Endothelial cell of umbilical vein (primary cell): ENCODE measurements around the gene STYXL1. TPM values are rescaled to one million over a fixed set of nuclear protein-coding genes. Genes with fewer than 3 reads are reported as not detected.

Experiments
- BruUV-seq: library from RNA; stranded (reverse); fragments of 400-500 nt; replicated peaks from 2 replicates; lab custom pipeline; 2021; lab: Mats Ljungman, UMichigan
- CTCF ChIA-PET: fragments of 300-600, 350-600 bp; sonication (Branson Sonifier 250); formaldehyde crosslinking; loops from one replicate; lab custom pipeline; 2021; ENCODE audit warnings: antibody characterized with exemption, inconsistent platforms; lab: Charles Lee
- POLR2A ChIA-PET: fragments of 300-600, 350-600 bp; sonication (Branson Sonifier 250); formaldehyde crosslinking; loops from one replicate; lab custom pipeline; 2021; ENCODE audit warnings: antibody characterized with exemption, inconsistent platforms; lab: Charles Lee
- DNase-seq: peaks from one replicate; pipeline ENCODE4 v3.0.0-alpha.2; 2011; ENCODE audit warnings: low read depth, low spot score
- FAIRE-seq: peaks from 2 replicates; lab custom pipeline; 2011; peaks lifted over from hg19 to GRCh38; lab: Jason Lieb, UNC
- H2AFZ ChIP-seq: 2 replicates; pipeline ENCODE4 v1.6.0; 2012; ENCODE audit warnings: low read depth, low read length, control low read depth, inconsistent platforms
- H3K27ac ChIP-seq: 2 replicates; pipeline ENCODE4 v1.5.1; 2011; ENCODE audit warnings: low read depth, mild to moderate bottlenecking, control low read depth, low read length, moderate library complexity; ENCODE audit not compliant: insufficient read depth
- H3K27me3 ChIP-seq, 2 experiments: 2 replicates each; pipeline versions ENCODE4 v1.6.0 to v1.6.1; 2011; ENCODE audit warnings: low read length in 2 of 2, mixed read lengths in 1 of 2; ENCODE audit not compliant: control insufficient read depth in 2 of 2, insufficient read depth in 2 of 2
- H3K36me3 ChIP-seq, 2 experiments: 2 replicates in 1 of 2; 3 replicates in 1 of 2; pipeline ENCODE4 v1.5.1; 2011; ENCODE audit warnings: low read length in 2 of 2, mild to moderate bottlenecking in 1 of 2, moderate library complexity in 1 of 2; ENCODE audit not compliant: control insufficient read depth in 2 of 2, insufficient read depth in 2 of 2; ENCODE audit errors: extremely low read depth in 1 of 2
- H3K4me1 ChIP-seq: 3 replicates; pipeline ENCODE4 v1.5.1; 2011; ENCODE audit warnings: mild to moderate bottlenecking, low read length; ENCODE audit not compliant: control insufficient read depth, insufficient read depth; ENCODE audit errors: extremely low read depth
- H3K4me2 ChIP-seq: 2 replicates; pipeline ENCODE4 v1.6.1; 2011; ENCODE audit warnings: low read length, control low read depth, mixed read lengths; ENCODE audit not compliant: insufficient read depth
- H3K4me3 ChIP-seq, 3 experiments: fragments of 200-600 bp in 1 of 3; sonication (generic), shearing (Covaris generic) in 1 of 3; replicated peaks in 1 of 3; 2 replicates each; pipeline ENCODE4 v1.5.1; 2011 to 2016; ENCODE audit warnings: control low read depth in 3 of 3, low read length in 3 of 3, mild to moderate bottlenecking in 2 of 3, inconsistent platforms in 1 of 3, low read depth in 1 of 3, moderate library complexity in 1 of 3; ENCODE audit not compliant: insufficient read depth in 1 of 3
- H3K79me2 ChIP-seq: 2 replicates; pipeline ENCODE4 v1.6.0; 2012; ENCODE audit warnings: low read length, inconsistent platforms; ENCODE audit not compliant: control insufficient read depth, insufficient read depth
- H3K9ac ChIP-seq: replicated peaks from 2 replicates; pipeline ENCODE3; 2011; ENCODE audit warnings: low read length, control low read depth; ENCODE audit not compliant: insufficient read depth; ENCODE audit errors: extremely low read depth
- H3K9me1 ChIP-seq: replicated peaks from 3 replicates; pipeline ENCODE4 v1.6.0; 2011; ENCODE audit warnings: mild to moderate bottlenecking, low read length; ENCODE audit not compliant: control insufficient read depth, insufficient read depth; ENCODE audit errors: extremely low read depth
- H3K9me3 ChIP-seq: replicated peaks from 2 replicates; pipeline ENCODE4 v1.5.1; 2012; ENCODE audit warnings: low read length, inconsistent platforms; ENCODE audit not compliant: control insufficient read depth, insufficient read depth
- H4K20me1 ChIP-seq: replicated peaks from 2 replicates; pipeline ENCODE3; 2011; ENCODE audit warnings: mild to moderate bottlenecking, low read length; ENCODE audit not compliant: control insufficient read depth, insufficient read depth; ENCODE audit errors: extremely low read depth
- EZH2 ChIP-seq: IDR thresholded peaks from 2 replicates; pipeline ENCODE4 v1.6.1; 2012; ENCODE audit warnings: borderline replicate concordance, low read depth, mild to moderate bottlenecking, moderate library complexity, low read length, inconsistent platforms; ENCODE audit not compliant: severe bottlenecking
- FOS ChIP-seq: IDR thresholded peaks from 2 replicates; pipeline ENCODE4 v1.6.1; 2011; ENCODE audit warnings: mild to moderate bottlenecking, low read length, moderate library complexity, borderline replicate concordance; ENCODE audit not compliant: insufficient read depth
- GATA2 ChIP-seq: IDR thresholded peaks from 2 replicates; pipeline ENCODE4 v1.7.0; 2011; ENCODE audit warnings: low read depth, mild to moderate bottlenecking, moderate library complexity, mixed read lengths, low read length; ENCODE audit not compliant: insufficient read length, insufficient read depth
- JUN ChIP-seq: IDR thresholded peaks from 2 replicates; pipeline ENCODE4 v1.6.1; 2011; ENCODE audit warnings: borderline replicate concordance, low read depth; ENCODE audit not compliant: insufficient read length, insufficient read depth
- MYC ChIP-seq: IDR thresholded peaks from one replicate; pipeline ENCODE4 v1.6.1; 2011; ENCODE audit warnings: mild to moderate bottlenecking, low read depth, low read length
- POLR2A ChIP-seq: IDR thresholded peaks from 2 replicates; pipeline ENCODE4 v1.6.1; 2012; ENCODE audit warnings: low read depth, mild to moderate bottlenecking, control low read depth, low read length
- POLR2AphosphoS5 ChIP-seq: IDR thresholded peaks from 2 replicates; pipeline ENCODE4 v1.6.1; 2012; ENCODE audit warnings: low read depth, mild to moderate bottlenecking, control low read depth, low read length, moderate library complexity; ENCODE audit not compliant: insufficient read depth
- dilution Hi-C: fragments of 300-500 bp; cut with MboI; formaldehyde crosslinking; loops from one replicate; pipeline ENCODE4 v1.15.0; 2019; ENCODE audit warnings: low sequenced_read_pairs; ENCODE audit not compliant: extremely low pct_ligation_motif_present
- intact Hi-C: fragments of 100-400 bp; cut with micrococcal nuclease; formaldehyde crosslinking; loops from one replicate; pipeline ENCODE4 v1.10.0; 2022
- polyA plus RNA-seq, 4 experiments: library from polyadenylated mRNA; depleted of rRNA in 3 of 4; stranded (reverse) in 3 of 4; unstranded in 1 of 4; fragments of >200 nt; gene quantifications; 2 replicates each; pipeline versions ENCODE4 v1.2.1 to v1.2.3, GENCODE V29; 2011 to 2012; ENCODE audit warnings: missing spikeins in 1 of 4
- total RNA-seq: library from RNA; stranded (reverse); gene quantifications from 2 replicates; pipeline ENCODE4 v1.2.3, GENCODE V29; 2021
- TF ChIP-seq, protein P1 (sequence below), 2 donors: IDR thresholded peaks; 1 replicate in 1 of 2; 2 replicates in 1 of 2; pipeline ENCODE4 v1.5.1; 2011; ENCODE audit warnings: low read length in 2 of 2, mild to moderate bottlenecking in 2 of 2, moderate library complexity in 2 of 2, control low read depth in 1 of 2, inconsistent platforms in 1 of 2, low read depth in 1 of 2; ENCODE audit not compliant: insufficient read depth in 1 of 2; ENCODE audit errors: extremely low read depth in 1 of 2
- TF ChIP-seq, protein P2 (sequence below): IDR thresholded peaks from 2 replicates; pipeline ENCODE4 v1.6.1; 2011; ENCODE audit not compliant: insufficient read depth, insufficient read length

The STYXL1 gene
- total and polyA plus RNA-seq, 2 donors (not counting 3 experiments of a cell fraction or from before 2014, with no cell fraction given), result 23.0 to 67.6 TPM

DNA sequence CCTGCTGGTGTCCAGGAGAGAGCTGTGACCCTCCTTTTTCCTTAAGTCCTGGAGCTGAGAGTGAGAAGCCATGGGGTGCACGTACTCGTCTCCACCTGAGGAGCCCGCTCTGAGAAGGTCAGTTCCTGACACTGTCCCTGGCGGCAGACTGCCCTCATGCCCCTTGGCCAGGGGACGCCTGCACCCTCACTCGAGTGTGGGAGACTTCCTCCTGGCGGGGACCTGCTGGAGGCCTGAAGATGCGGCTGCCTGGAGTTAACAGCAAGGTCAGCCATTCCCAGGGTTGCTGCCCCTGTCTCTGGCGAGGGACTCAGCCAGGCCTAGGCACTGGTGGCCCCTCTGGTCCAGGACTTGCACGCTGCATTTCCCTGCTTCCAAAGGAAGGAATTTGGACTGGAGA lies 79.8 kb downstream of the STYXL1 start:
- Histone ChIP-seq H3K9me3 (no peaks in the 10 kb centered on the region), H3K27me3 (no peaks in the 10 kb centered on the region), H2AFZ (no peak overlapping the region), H3K79me2 (no peaks in the 10 kb centered on the region), H3K9ac (no peak overlapping the region), H3K4me3 (no peak overlapping the region), H3K27ac (no peak overlapping the region), H3K36me3 (peaks cover 0 to 2% of the 10 kb centered on the region in 2 experiments), H3K4me2 (no peak overlapping the region), H3K4me1 (peaks cover 4% of the 10 kb centered on the region), H3K9me1 (no peaks in the 10 kb centered on the region), H4K20me1 (no peaks in the 10 kb centered on the region)
- FAIRE-seq (no peak), DNase-seq (no peak)
- dilution Hi-C loops (no loop called here), intact Hi-C loops (no loop called here)
- TF ChIP-seq, protein P1, sequence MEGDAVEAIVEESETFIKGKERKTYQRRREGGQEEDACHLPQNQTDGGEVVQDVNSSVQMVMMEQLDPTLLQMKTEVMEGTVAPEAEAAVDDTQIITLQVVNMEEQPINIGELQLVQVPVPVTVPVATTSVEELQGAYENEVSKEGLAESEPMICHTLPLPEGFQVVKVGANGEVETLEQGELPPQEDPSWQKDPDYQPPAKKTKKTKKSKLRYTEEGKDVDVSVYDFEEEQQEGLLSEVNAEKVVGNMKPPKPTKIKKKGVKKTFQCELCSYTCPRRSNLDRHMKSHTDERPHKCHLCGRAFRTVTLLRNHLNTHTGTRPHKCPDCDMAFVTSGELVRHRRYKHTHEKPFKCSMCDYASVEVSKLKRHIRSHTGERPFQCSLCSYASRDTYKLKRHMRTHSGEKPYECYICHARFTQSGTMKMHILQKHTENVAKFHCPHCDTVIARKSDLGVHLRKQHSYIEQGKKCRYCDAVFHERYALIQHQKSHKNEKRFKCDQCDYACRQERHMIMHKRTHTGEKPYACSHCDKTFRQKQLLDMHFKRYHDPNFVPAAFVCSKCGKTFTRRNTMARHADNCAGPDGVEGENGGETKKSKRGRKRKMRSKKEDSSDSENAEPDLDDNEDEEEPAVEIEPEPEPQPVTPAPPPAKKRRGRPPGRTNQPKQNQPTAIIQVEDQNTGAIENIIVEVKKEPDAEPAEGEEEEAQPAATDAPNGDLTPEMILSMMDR (IDR thresholded peaks at IDR 0.05; ENCODE audit: extremely low read depth in 1 of 2, insufficient read depth in 1 of 2, low read depth in 1 of 2, low read length in 2 of 2), result no peak
- TF ChIP-seq POLR2A, result no peak
- TF ChIP-seq FOS, result no peak
- POLR2A ChIA-PET, result no interaction called here
- no TSS peak for BruUV-seq
- CTCF ChIA-PET, result interaction anchor here (2.8 kb wide), 1 partner anchor 52 kb away, joined by 10 read pairs; no protein-coding TSS in a partner anchor

DNA sequence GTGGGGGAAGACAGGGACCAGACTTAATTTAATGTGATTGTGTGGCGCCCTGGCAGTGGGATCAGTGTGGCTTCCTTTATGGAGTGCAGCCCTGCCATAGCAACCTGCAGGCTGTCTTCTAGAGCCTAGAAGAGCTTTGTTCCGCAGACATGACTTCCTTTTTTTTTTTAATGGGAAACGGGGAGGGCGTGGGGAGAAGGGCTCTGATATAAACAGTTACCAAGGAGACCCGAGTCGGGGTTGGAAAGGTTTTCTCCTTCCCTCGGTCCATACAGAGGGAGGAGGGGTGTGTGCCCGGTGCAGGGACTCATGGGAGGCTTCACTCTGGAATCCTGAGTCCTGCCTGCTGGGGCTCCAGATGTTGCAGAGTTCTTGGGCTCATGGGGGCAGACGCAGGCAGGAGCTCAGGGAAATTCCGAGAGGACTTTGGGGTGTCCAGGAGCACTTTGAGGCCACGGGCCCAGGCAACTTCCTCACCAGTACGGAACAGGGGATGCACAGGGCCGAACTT lies 80.3 kb downstream of the STYXL1 start:
- no peak for FAIRE-seq

More for the DNA sequence above, 80.3 kb downstream of the STYXL1 start:
- peak; percentile 76 for DNase-seq
- Histone ChIP-seq H3K4me2 (no peak overlapping the region), H3K4me1 (peaks cover 9% of the 10 kb centered on the region), H2AFZ (no peak overlapping the region), H3K27ac (no peak overlapping the region), H3K9ac (no peak overlapping the region), H3K36me3 (peaks cover 0 to under 1% of the 10 kb centered on the region in 2 experiments), H3K9me3 (no peaks in the 10 kb centered on the region), H3K79me2 (no peaks in the 10 kb centered on the region), H3K27me3 (no peaks in the 10 kb centered on the region), H3K4me3 (no peak overlapping the region), H4K20me1 (no peaks in the 10 kb centered on the region), H3K9me1 (no peaks in the 10 kb centered on the region)
- no TSS peak for BruUV-seq
- TF ChIP-seq, protein P2, sequence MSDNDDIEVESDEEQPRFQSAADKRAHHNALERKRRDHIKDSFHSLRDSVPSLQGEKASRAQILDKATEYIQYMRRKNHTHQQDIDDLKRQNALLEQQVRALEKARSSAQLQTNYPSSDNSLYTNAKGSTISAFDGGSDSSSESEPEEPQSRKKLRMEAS, result no peak
- TF ChIP-seq FOS (no peak), POLR2A (no peak), GATA2 (no peak), MYC (no peak), EZH2 (no peak), POLR2AphosphoS5 (no peak), JUN (no peak)
- TF ChIP-seq, protein P1 (IDR thresholded peaks at IDR 0.05; ENCODE audit: extremely low read depth in 1 of 2, insufficient read depth in 1 of 2, low read depth in 1 of 2, low read length in 2 of 2), result no peak
- dilution Hi-C loops (no loop called here), intact Hi-C loops (no loop called here)
- CTCF ChIA-PET, result interaction anchor here (2.8 kb wide), 1 partner anchor 53 kb away, joined by 10 read pairs; no protein-coding TSS in a partner anchor
- POLR2A ChIA-PET, result no interaction called here
